Lower leg skin (tissue), 4 donors: ENCODE measurements around the gene GOLGA6C. TPM values are rescaled to one million over a fixed set of nuclear protein-coding genes. Genes with fewer than 3 reads are reported as not detected.

Experiments
- DNase-seq, 2 donors: peaks; one replicate each; pipeline ENCODE4 v3.0.0-alpha.2; 2019; ENCODE audit warnings: low spot score in 2 of 2
- H3K4me3 ChIP-seq: fragments of 200-600 bp; sonication (generic); 2 replicates; pipeline ENCODE4 v1.5.1; 2017; ENCODE audit warnings: mild to moderate bottlenecking, low read depth; ENCODE audit not compliant: poor library complexity, severe bottlenecking
- CTCF ChIP-seq, 3 donors: fragments of 450-650 bp; IDR thresholded peaks; one replicate each; pipeline ENCODE4 v1.5.1; 2016; ENCODE audit warnings: antibody characterized with exemption in 3 of 3, mild to moderate bottlenecking in 3 of 3, moderate library complexity in 2 of 3
- POLR2A ChIP-seq, 2 donors: fragments of 450-650 bp; IDR thresholded peaks; one replicate each; pipeline ENCODE4 v1.6.1; 2016 to 2017; ENCODE audit warnings: antibody characterized with exemption in 2 of 2, mild to moderate bottlenecking in 1 of 2, moderate library complexity in 1 of 2
- WGBS, 2 donors: methylation state at CpG; one replicate each; pipeline ENCODE4 v1.1.5; 2018; 5-methylcytosine and 5-hydroxymethylcytosine counted together
- intact Hi-C: fragments of 100-400 bp; cut with DNase I; formaldehyde crosslinking; loops from one replicate; pipeline ENCODE4 v1.15.0; 2023; ENCODE audit warnings: low total_unique reads
- total RNA-seq, 4 donors: library from RNA; depleted of rRNA; stranded (reverse); fragments of >200 nt; gene quantifications; one replicate each; pipeline ENCODE4 v1.1.0, GENCODE V29; 2016

GOLGA6C gene
- total RNA-seq, 4 donors from 2014 or later: 0.69 TPM; not detected in 2

- no peak overlapping the region for H3K4me3 ChIP-seq
- intact Hi-C loops: no loop called here
- 83 to 86% methylated on average over 7 of the region's 7 CpGs for WGBS, 2 donors
- no peak for TF ChIP-seq CTCF (IDR thresholded peaks at IDR 0.05)
- no peak for TF ChIP-seq POLR2A (IDR thresholded peaks at IDR 0.05)
- no peak for DNase-seq
Measured at GRCh38 chr15:75212200-75212858, 45.8 kb upstream of the GOLGA6C start.

DNA sequence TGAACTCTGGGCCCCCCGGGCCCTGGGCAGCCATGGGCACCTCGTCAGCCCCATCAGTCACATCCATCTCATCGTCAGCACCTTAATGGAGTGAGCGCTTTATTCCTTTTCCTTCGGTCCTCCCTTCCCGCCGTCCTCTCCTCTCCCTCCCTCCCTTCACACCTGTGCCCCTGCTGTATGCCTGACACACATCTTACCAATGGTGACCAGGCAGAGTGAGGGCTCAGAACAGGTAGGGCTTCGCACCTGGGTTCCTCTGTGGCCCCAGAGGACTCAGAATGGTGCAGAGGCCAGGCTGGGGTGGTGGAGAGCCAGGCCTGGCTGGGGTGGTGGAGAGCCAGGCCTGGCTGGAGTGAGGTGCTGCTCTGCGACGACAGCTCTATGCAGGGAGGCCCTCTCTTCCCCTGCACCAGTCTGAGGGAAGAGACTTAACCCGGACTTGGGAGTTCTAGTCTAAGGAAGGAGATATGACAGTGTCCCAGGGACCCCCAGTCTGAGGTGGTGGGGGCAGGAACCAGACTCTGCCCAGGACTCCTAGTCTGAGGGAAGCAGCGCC, 44.8 kb upstream of the GOLGA6C start:
- intact Hi-C loops: no loop called here
- no peak for DNase-seq
- H3K4me3 ChIP-seq: no peak overlapping the region
- 87 to 90% methylated on average over 11 to 12 of the region's 12 CpGs for whole genome bisulfite sequencing, 2 donors
- no peak for TF ChIP-seq POLR2A (IDR thresholded peaks at IDR 0.05)
- TF ChIP-seq CTCF (IDR thresholded peaks at IDR 0.05): no peak

- no peak for DNase-seq
- intact Hi-C loops: no loop called here
- no peak for TF ChIP-seq POLR2A (IDR thresholded peaks at IDR 0.05)
- TF ChIP-seq CTCF (IDR thresholded peaks at IDR 0.05): no peak
- 78 to 81% methylated on average over 8 to 9 of the region's 9 CpGs for WGBS, 2 donors
- no peak overlapping the region for H3K4me3 ChIP-seq
Measured at GRCh38 chr15:75213768-75214221, 44.3 kb upstream of the GOLGA6C start.

DNA sequence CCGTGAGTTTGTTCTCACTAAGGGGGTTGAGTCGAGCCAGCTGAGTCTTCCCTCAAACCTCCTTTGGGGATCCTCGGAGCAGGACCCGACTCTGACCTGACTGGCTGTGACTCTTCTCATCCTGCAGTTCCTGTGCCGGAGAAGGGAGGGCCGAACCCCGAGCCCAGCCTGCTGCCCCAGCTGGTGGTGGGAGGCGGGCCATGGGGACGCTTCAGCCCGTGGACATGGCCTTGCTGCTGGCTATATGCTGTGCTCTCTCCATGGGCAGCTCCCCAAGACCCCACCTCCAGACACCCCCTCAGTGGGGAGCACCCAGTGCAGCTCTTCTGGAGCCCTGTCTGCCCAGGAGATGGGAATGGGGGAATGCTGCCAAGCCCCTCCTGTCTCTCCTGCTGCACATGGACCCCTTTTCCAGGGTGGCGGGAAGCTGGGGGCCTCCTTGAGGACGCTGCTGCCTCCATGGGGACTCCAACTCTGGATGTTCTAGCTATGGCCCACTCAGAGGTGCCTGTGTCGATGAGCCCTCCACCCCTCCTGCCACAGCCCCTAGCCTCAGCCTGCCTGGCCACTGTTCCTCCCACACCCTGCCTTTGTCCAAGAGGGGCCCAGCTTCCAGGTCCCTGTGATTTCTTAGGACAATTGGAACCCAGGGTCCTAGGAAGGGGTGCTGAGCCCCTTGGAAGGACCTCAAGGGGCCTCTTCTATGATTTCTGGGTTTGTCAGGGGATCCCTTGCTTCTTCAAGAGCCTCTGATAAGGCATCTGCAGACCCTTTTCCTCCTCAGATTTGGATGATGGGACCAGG, 43.6 kb upstream of the GOLGA6C start:
- TF ChIP-seq POLR2A (IDR thresholded peaks at IDR 0.05): no peak
- no peak for TF ChIP-seq CTCF (IDR thresholded peaks at IDR 0.05)
- intact Hi-C loops: no loop called here
- WGBS, 2 donors: 64 to 72% methylated on average over 11 to 12 of the region's 13 CpGs
- no peak for DNase-seq
- no peak overlapping the region for H3K4me3 ChIP-seq

DNA sequence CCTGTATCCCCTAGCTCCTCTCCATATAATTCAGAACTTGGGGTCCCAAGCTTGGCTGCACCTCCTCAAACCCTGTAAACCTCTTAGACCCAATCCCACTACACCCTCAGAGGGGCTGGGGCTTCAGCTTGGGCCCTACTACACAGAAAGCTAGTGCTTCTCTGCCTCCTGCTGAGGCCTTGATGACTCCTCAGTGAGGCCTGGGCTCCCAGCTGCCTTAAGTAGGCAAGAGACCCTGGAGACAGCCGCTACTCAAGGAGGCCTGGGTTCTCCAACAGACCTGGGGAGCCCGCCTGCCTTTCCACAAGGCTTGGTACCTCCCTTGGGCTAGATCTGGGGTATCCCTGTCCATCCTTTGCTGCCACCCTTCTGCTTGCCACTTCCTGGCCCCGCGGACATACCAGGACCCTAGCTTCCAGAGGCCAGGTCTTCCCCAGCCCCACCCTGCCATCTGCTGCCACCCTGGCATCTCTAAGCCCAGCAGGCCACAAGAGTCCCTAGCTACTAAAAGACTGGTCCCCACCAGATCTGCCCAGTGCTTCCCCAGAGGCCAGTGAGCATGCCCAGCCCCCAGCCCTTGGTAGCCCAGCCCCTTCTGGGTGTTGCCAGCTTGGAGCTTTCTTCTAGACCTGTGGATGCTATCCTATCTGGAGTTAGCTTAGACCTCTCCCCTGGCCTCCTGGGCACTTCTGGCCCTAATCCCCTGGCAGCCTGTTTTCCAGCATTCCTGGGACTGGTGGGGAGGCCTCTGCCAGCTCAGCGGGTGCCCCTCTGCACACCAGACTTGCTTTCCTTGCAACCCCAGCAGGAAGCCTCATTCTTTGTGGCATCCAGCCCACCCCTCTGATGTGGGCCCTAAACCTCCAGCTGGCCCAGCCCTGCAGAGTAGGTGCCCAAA, 42.8 kb upstream of the GOLGA6C start:
- WGBS, 2 donors: 92 to 93% methylated on average over 5 of the region's 5 CpGs
- intact Hi-C loops: no loop called here
- TF ChIP-seq CTCF (IDR thresholded peaks at IDR 0.05) (no peak), POLR2A (IDR thresholded peaks at IDR 0.05) (no peak)
- no peak overlapping the region for H3K4me3 ChIP-seq
- DNase-seq: no peak
